Adrenal gland (tissue), 12 donors: ENCODE measurements around the gene UBE3A. TPM values are rescaled to one million over a fixed set of nuclear protein-coding genes. Genes with fewer than 3 reads are reported as not detected.

ENCODE experiments used
- DNase-seq, 7 donors: peaks; one replicate each; pipeline ENCODE4 v3.0.0-alpha.2; 2019 to 2020
- H3K27ac ChIP-seq, 5 donors: fragments of 200-600 bp; sonication (generic) in 4 of 5; 1 replicate in 3 of 5; 2 replicates in 2 of 5; pipeline versions ENCODE4 v1.5.1 to v1.8.0; 2016 to 2020; ENCODE audit warnings: mild to moderate bottlenecking in 1 of 5
- H3K27me3 ChIP-seq: fragments of 200-600 bp; 2 replicates; pipeline ENCODE4 v1.8.0; 2021
- H3K36me3 ChIP-seq, 2 donors: fragments of 200-600 bp; replicated peaks in 1 of 2; 1 replicate in 1 of 2; 2 replicates in 1 of 2; pipeline versions ENCODE4 v1.5.1 to v1.8.0; 2018 to 2022
- H3K4me1 ChIP-seq, 2 donors: fragments of 200-600 bp; replicated peaks in 1 of 2; 1 replicate in 1 of 2; 2 replicates in 1 of 2; pipeline versions ENCODE4 v1.5.1 to v1.8.0; 2018 to 2021
- H3K4me3 ChIP-seq, 4 donors: fragments of 200-600 bp; sonication (generic) in 3 of 4; one replicate each; pipeline ENCODE4 v1.5.1; 2016 to 2018
- H3K9me3 ChIP-seq, 3 donors: fragments of 200-600 bp; sonication (generic) in 1 of 3; replicated peaks in 1 of 3; 1 replicate in 2 of 3; 2 replicates in 1 of 3; pipeline versions ENCODE4 v1.5.1 to v1.8.0; 2016 to 2021
- CTCF ChIP-seq, 6 experiments: fragments of 450-650 bp in 4 of 6; fragments of 200-600 bp in 2 of 6; sonication (generic) in 1 of 6; IDR thresholded peaks; 1 replicate in 5 of 6; 2 replicates in 1 of 6; pipeline versions ENCODE4 v1.5.1 to v1.8.0; 2016 to 2021; ENCODE audit warnings: antibody characterized with exemption in 6 of 6, mild to moderate bottlenecking in 2 of 6, moderate library complexity in 1 of 6
- POLR2A ChIP-seq, 2 donors: fragments of 450-650 bp; IDR thresholded peaks; one replicate each; pipeline ENCODE4 v1.6.1; 2017; ENCODE audit warnings: antibody characterized with exemption in 2 of 2, mild to moderate bottlenecking in 2 of 2, moderate library complexity in 1 of 2
- WGBS, 4 donors: extraction: QIAGEN DNeasy Blood & Tissue Kit in 2 of 4; methylation state at CpG; one replicate each; pipeline versions ENCODE4 v1.1.5 to v1.1.7; 2013 to 2017; 5-methylcytosine and 5-hydroxymethylcytosine counted together
- intact Hi-C, 2 donors: fragments of 100-400 bp; cut with DNase I; formaldehyde crosslinking; loops; one replicate each; pipeline versions ENCODE4 v1.14.1 to v1.15.0; 2022 to 2023
- polyA plus RNA-seq, 3 donors: library from polyadenylated mRNA; stranded (reverse); fragments of 200-250 nt in 2 of 3; fragments of 350-450 nt in 1 of 3; fragmentation: Illumina TruSeq in 1 of 3; extraction: RNeasy Lipid Tissue Mini Kit (QIAGEN cat#74804) in 1 of 3; gene quantifications; one replicate each; pipeline ENCODE4 v1.2.3, GENCODE V29; 2013 to 2014
- total RNA-seq, 9 donors: library from RNA; depleted of rRNA in 4 of 9; stranded (reverse); fragments of >200 nt in 4 of 9; fragments of 120-200 nt in 1 of 9; fragmentation: NEBNext Ultra II Directional in 1 of 9; extraction: Animal tissue kit (Norgen Biotek cat#: 25700) in 1 of 9; gene quantifications; one replicate each; pipeline versions ENCODE4 v1.1.0 to v1.2.4, GENCODE V29; 2013 to 2023
- donor health status: healthy with polysubstance abuse.
- donor health status: Bipolar disorder and iron deficiency.
- donor health status: DM: yes; HTN: yes; CAD: no.
- donor health status: DM: no; HTN: no; CAD: no.
- donor health status: DM: no; HTN: no; CAD: no.
- donor health status: DM: yes; HTN: yes; CAD: no.

The UBE3A gene
- total and polyA plus RNA-seq, 12 donors: 19.6 to 114 (median 77.5) TPM

- H3K4me1 ChIP-seq: peaks cover 10 to 56% of the 10 kb centered on the region in 2 donors
Measured at GRCh38 chr15:25435474-25436243, 3.2 kb downstream of the UBE3A start.

GRCh38 chr15:25433118-25433865 is 5.5 kb downstream of the UBE3A start:
- H3K27me3 ChIP-seq: no peaks in the 10 kb centered on the region
- H3K9me3 ChIP-seq: no peaks in the 10 kb centered on the region
- no peaks in the 10 kb centered on the region for H3K36me3 ChIP-seq
- peak in 2 of 7 donors; percentile 12 to 32 for DNase-seq
- no peak overlapping the region for H3K4me3 ChIP-seq
- TF ChIP-seq POLR2A (IDR thresholded peaks at IDR 0.05): no peak
- no peak for TF ChIP-seq CTCF (IDR thresholded peaks at IDR 0.05)
- peaks cover 10 to 60% of the 10 kb centered on the region in 2 donors for H3K4me1 ChIP-seq
- 82 to 85% (median 84%) methylated on average over 20 of the region's 20 CpGs for WGBS, 4 donors
- H3K27ac ChIP-seq: no peak overlapping the region
- intact Hi-C loops: loop anchor here in 1 of 2 donors (10.0 kb wide), 1 partner anchor 88 kb away; no protein-coding TSS in a partner anchor

More at GRCh38 chr15:25435474-25436243, 3.2 kb downstream of the UBE3A start:
- TF ChIP-seq CTCF (IDR thresholded peaks at IDR 0.05) (no peak), POLR2A (IDR thresholded peaks at IDR 0.05) (no peak)
- DNase-seq: no peak
- H3K36me3 ChIP-seq: no peaks in the 10 kb centered on the region
- H3K27ac ChIP-seq: no peak overlapping the region
- H3K4me3 ChIP-seq: no peak overlapping the region
- no peaks in the 10 kb centered on the region for H3K9me3 ChIP-seq
- H3K27me3 ChIP-seq: no peaks in the 10 kb centered on the region
- intact Hi-C loops: loop anchor here in 1 of 2 donors (10.0 kb wide), 1 partner anchor 91 kb away; no protein-coding TSS in a partner anchor
- 93 to 97% (median 95%) methylated on average over 5 of the region's 5 CpGs for WGBS, 4 donors

- no peaks in the 10 kb centered on the region for H3K36me3 ChIP-seq
- TF ChIP-seq POLR2A (IDR thresholded peaks at IDR 0.05) (no peak), CTCF (IDR thresholded peaks at IDR 0.05) (no peak)
- H3K4me1 ChIP-seq: peaks cover 3 to 57% of the 10 kb centered on the region in 2 donors
- DNase-seq: no peak
- intact Hi-C loops: loop anchor here in 1 of 2 donors (10.0 kb wide), 1 partner anchor 87 kb away; no protein-coding TSS in a partner anchor
- WGBS, 4 donors: 76 to 82% (median 79%) methylated on average over 3 of the region's 3 CpGs
- no peak overlapping the region for H3K4me3 ChIP-seq
- H3K9me3 ChIP-seq: no peaks in the 10 kb centered on the region
- no peaks in the 10 kb centered on the region for H3K27me3 ChIP-seq
- H3K27ac ChIP-seq: no peak overlapping the region
Measured at GRCh38 chr15:25431836-25432561, 6.8 kb downstream of the UBE3A start.

- H3K4me1 ChIP-seq: peaks cover 0 to 52% of the 10 kb centered on the region in 2 donors
- no peak for TF ChIP-seq POLR2A (IDR thresholded peaks at IDR 0.05)
- TF ChIP-seq CTCF (IDR thresholded peaks at IDR 0.05): no peak
- no peaks in the 10 kb centered on the region for H3K36me3 ChIP-seq
- DNase-seq: no peak
- H3K4me3 ChIP-seq: no peak overlapping the region
- intact Hi-C loops: no loop called here
- H3K27me3 ChIP-seq: no peaks in the 10 kb centered on the region
- H3K27ac ChIP-seq: no peak overlapping the region
- no peaks in the 10 kb centered on the region for H3K9me3 ChIP-seq
- whole genome bisulfite sequencing, 4 donors: 85 to 93% (median 90%) methylated on average over 2 of the region's 2 CpGs
Measured at GRCh38 chr15:25427861-25428260, 11.0 kb downstream of the UBE3A start.
